Loucy (cell line): ENCODE data around the gene CHI3L1.

Source experiments
- CTCF ChIP-seq: fragments of 200-600 bp; sonication (generic); conservative IDR thresholded peaks from 2 replicates; pipeline ENCODE4 v1.5.1; 2014; ENCODE audit warnings: mild to moderate bottlenecking, antibody characterized with exemption, low read length
- EZH2phosphoT487 ChIP-seq: fragments of 200-600 bp; IDR thresholded peaks from 2 replicates; pipeline ENCODE4 v1.6.1; 2018; ENCODE audit warnings: antibody characterized with exemption, mild to moderate bottlenecking, moderate library complexity, borderline replicate concordance

DNA sequence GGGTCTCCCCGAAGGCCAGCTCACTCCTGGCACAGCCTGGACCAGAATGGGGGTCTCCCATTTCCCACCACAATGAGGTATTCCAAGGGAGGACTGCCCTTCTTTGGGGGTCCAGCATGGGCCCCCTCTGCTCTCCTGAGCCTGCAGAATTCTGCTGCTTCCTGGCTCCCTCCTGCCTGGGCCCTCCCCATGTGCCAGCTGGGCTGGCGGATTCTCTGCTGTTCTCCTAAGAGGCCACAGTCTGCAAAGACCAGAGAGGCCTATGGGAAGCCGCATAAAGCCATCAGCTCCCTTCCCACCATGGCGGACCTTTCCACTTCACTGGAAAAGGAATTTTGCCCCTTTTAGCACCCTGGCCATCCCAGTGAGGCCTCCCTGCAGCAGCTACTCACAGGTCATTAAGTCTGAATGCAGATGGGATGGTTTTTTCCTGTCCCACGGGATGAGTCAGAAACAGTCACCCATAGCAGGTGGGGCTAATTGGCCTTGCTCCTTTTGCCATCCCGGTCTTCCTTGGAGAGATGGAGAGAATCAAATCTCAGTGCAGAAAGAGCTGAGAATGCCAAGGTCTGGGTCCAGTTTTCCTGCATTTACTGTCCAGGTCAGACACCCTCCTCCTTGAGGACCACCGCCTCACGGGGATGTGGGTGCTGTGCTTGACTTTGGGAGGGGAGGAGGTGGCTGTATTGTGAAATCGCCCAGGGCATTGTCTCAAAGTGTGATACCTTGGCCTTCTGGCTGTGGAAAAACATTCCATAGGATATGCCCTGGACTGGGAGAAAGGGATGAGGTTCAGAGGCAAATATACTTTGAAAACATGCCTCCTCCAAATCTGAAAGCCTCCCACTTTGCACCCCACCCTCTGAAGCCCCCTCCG, 34.1 kb downstream of the CHI3L1 start:
- TF ChIP-seq CTCF, result no peak
- TF ChIP-seq EZH2phosphoT487, result no peak
